Thyroid gland (tissue), 4 donors: ENCODE results near the gene BRD2.

Experiments
- CTCF ChIP-seq, 6 experiments: fragments of 200-600 bp in 3 of 6; fragments of 450-650 bp in 3 of 6; sonication (generic) in 3 of 6; IDR thresholded peaks; one replicate each; pipeline ENCODE4 v1.5.1; 2016 to 2019; ENCODE audit warnings: antibody characterized with exemption in 6 of 6, mild to moderate bottlenecking in 2 of 6, inconsistent platforms in 1 of 6, moderate library complexity in 1 of 6
- POLR2A ChIP-seq, 2 donors: fragments of 450-650 bp; IDR thresholded peaks; one replicate each; pipeline ENCODE4 v1.6.1; 2017; ENCODE audit warnings: antibody characterized with exemption in 2 of 2, mild to moderate bottlenecking in 2 of 2, moderate library complexity in 1 of 2

GRCh38 chr6:32993363-32993973, 25.1 kb downstream of the BRD2 start:
- TF ChIP-seq CTCF (IDR thresholded peaks at IDR 0.05), result no peak
- TF ChIP-seq POLR2A (IDR thresholded peaks at IDR 0.05), result no peak
